IPS-15b (cell line): ENCODE data around the gene ASL.
"Not testable (repeated sequence)": the region's sequence is repeated elsewhere in the genome, so short reads cannot be mapped to it uniquely, and the experiment has no call there.

Experiments used
- H3K27me3 ChIP-seq: one replicate; pipeline ENCODE4 v1.6.1; 2013; ENCODE audit warnings: low read length; ENCODE audit not compliant: control insufficient read depth, insufficient read depth
- H3K36me3 ChIP-seq: one replicate; pipeline ENCODE4 v1.6.1; 2013; ENCODE audit warnings: low read length; ENCODE audit not compliant: control insufficient read depth, insufficient read depth
- H3K4me1 ChIP-seq: one replicate; pipeline ENCODE4 v1.6.1; 2013; ENCODE audit warnings: mild to moderate bottlenecking, low read length; ENCODE audit not compliant: control insufficient read depth, insufficient read depth
- H3K4me3 ChIP-seq: one replicate; pipeline ENCODE4 v1.5.1; 2013; ENCODE audit warnings: low read depth, low read length
- H3K9ac ChIP-seq: one replicate; pipeline ENCODE4 v1.6.1; 2013; ENCODE audit warnings: low read depth, mild to moderate bottlenecking, low read length
- H3K9me3 ChIP-seq: one replicate; pipeline ENCODE4 v1.6.1; 2013; ENCODE audit warnings: mild to moderate bottlenecking, low read length; ENCODE audit not compliant: control insufficient read depth, insufficient read depth

Gene ASL

DNA sequence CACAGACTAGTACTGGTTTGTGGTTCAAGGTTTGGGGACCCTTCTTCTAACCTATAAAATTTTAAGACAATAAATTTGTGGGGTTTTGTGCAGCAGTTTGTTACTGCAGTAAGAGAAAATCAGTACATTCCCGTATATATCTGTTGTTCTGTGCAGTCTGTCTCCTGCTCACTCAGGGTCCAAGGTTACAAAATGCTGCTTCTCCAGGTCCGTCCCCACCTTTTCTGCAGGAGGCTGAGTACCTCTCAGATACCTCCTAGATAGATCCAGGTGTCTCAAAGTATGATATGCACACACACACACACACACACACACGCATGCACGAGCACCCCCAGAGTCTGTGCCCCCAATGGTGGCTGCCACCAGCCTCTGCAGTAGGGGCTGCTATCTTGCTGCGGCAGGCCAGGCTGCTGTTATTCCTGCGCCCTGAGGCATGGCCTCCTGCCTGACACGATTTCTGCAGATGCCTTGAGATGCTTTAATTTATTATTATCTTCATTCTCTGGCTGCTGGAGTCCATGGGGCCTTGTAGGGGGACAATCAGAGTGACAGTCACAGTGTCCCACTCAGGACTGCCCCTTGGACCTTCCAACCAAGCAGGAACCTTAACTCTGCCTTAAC lies 25.2 kb upstream of the ASL start:
- Histone ChIP-seq H3K4me1 (no peaks in the 10 kb centered on the region), H3K9me3 (no peaks in the 10 kb centered on the region), H3K27me3 (no peaks in the 10 kb centered on the region), H3K36me3 (no peaks in the 10 kb centered on the region), H3K9ac (no peak overlapping the region), H3K4me3 (no peak overlapping the region)

DNA sequence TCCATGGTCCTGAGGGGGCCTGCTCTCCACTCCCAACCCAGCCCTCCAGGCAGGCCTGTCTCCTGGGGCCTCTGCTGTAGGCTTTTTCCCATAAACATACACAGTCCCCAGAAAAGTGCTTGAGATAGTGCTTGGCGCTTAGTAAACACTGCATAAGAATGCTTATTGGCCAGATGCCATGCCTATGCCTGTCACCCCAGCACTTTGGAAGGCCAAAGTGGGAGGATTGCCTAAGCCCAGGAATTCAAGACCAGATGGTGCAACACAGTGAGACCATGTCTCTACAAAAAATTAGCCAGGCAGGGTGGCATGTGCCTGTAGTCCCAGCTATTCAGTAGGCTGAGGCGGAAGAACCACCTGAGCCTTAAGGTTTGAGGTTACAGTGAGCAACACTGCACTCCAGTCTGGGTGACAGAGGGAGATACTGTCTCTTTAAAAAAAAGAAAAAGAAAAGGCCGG lies 24.6 kb upstream of the ASL start:
- H3K4me1 ChIP-seq, result no peaks in the 10 kb centered on the region
- no peaks in the 10 kb centered on the region for H3K27me3 ChIP-seq
- no peaks in the 10 kb centered on the region for H3K36me3 ChIP-seq
- no peaks in the 10 kb centered on the region for H3K9me3 ChIP-seq
- H3K4me3 ChIP-seq, result no peak overlapping the region
- no peak overlapping the region for H3K9ac ChIP-seq

DNA sequence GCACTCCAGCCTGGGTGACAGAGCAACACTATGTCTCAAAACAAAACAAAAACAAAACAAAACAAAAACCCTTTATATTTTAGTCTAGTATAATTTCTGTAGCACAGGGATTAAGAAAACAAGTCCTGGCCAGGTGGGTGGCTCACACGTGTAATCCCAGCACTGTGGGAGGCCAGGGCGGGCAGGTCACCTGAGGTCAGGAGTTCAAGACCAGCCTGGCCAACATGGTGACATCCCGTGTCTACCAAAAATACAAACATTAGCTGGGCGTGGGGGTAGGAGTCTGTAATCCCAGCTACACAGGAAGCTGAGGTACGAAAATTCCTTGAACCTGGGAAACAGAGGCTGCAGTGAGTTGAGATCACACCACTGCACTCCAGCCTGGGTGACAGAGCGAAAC lies 23.2 kb upstream of the ASL start:
- no peaks in the 10 kb centered on the region for H3K9me3 ChIP-seq
- H3K27me3 ChIP-seq, result no peaks in the 10 kb centered on the region
- no peak overlapping the region for H3K4me3 ChIP-seq
- no peak overlapping the region for H3K9ac ChIP-seq
- H3K36me3 ChIP-seq, result no peaks in the 10 kb centered on the region
- no peaks in the 10 kb centered on the region for H3K4me1 ChIP-seq

DNA sequence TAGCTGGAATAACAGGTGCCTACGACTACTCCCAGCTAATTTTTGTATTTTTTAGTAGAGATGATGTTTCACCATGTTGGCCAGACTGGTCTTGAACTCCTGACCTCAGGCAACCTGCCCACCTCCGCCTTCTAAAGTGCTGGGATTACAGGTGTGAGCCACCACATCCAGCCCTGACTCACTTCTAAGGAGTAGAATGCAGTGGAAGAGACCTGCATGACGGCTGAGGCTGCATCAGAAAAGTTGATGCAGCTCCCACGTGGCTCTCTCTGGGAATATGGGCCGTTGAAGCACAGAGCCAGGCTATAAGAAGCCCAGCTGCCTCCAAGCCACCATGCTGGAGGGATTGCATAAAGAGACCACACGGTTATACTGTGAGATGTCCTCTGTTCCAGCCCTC lies 21.6 kb upstream of the ASL start:
- H3K36me3 ChIP-seq, result no peaks in the 10 kb centered on the region
- no peak overlapping the region for H3K4me3 ChIP-seq
- H3K9ac ChIP-seq, result no peak overlapping the region
- no peaks in the 10 kb centered on the region for H3K9me3 ChIP-seq
- no peaks in the 10 kb centered on the region for H3K27me3 ChIP-seq
- no peaks in the 10 kb centered on the region for H3K4me1 ChIP-seq

- no peaks in the 10 kb centered on the region for H3K9me3 ChIP-seq
- no peaks in the 10 kb centered on the region for H3K36me3 ChIP-seq
- no peak overlapping the region for H3K9ac ChIP-seq
- no peak overlapping the region for H3K4me3 ChIP-seq
- no peaks in the 10 kb centered on the region for H3K4me1 ChIP-seq
- H3K27me3 ChIP-seq, result no peaks in the 10 kb centered on the region
These were observed 20.2 kb upstream of the ASL start for GRCh38 chr7:66055321-66055956.

DNA sequence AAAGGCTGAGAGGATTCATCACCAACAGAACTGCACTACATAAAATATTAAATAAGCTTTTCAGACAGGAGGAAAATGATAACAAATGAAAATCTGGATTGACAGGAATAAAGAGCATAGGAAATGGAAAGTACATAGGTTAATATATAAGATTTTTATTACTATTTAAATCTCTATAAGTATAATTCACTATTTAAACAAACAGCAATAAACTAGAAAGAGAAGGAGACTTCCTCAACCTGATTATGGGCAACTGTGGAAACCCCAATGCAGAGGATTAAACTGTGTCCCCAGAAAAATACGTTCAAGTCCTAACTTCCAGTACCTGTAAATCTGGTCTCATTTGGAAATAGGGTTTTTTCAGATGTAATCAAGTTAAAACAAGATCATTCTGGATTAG lies 14.8 kb upstream of the ASL start:
- Histone ChIP-seq H3K4me3 (no peak overlapping the region), H3K9ac (no peak overlapping the region), H3K4me1 (no peaks in the 10 kb centered on the region), H3K27me3 (no peaks in the 10 kb centered on the region), H3K9me3 (no peaks in the 10 kb centered on the region), H3K36me3 (no peaks in the 10 kb centered on the region)

- H3K4me1 ChIP-seq, result no peaks in the 10 kb centered on the region
These were observed 5.9 kb upstream of the ASL start for GRCh38 chr7:66069732-66070131.

GRCh38 chr7:66070222-66070621 lies 5.4 kb upstream of the ASL start:
- Histone ChIP-seq H3K4me1 (no peaks in the 10 kb centered on the region), H3K9me3 (no peaks in the 10 kb centered on the region), H3K4me3 (no peak overlapping the region), H3K27me3 (no peaks in the 10 kb centered on the region), H3K9ac (no peak overlapping the region), H3K36me3 (no peaks in the 10 kb centered on the region)

More at GRCh38 chr7:66069732-66070131, 5.9 kb upstream of the ASL start:
- Histone ChIP-seq H3K9ac (no peak overlapping the region), H3K9me3 (no peaks in the 10 kb centered on the region), H3K27me3 (no peaks in the 10 kb centered on the region), H3K36me3 (no peaks in the 10 kb centered on the region), H3K4me3 (no peak overlapping the region)

DNA sequence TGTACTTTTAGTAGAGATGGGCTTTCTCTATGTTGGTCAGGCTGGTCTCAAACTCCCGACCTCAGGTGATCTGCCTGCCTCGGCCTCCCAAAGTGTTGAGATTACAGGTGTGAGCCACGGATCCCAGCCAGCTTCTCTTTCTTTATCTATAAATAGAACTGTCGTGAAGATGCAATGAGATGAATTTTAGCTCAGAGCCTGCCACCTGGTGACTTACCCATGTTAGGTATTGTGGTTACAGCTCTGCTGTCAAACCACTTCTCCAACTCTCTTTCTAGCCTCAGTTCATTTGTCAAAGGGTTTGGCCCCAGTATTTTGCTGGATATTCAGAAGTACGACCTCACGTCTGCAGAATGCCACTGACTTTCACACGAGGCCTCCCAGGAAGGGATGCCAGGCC lies 3.4 kb upstream of the ASL start:
- not testable (repeated sequence) for H3K9ac ChIP-seq, H3K27me3 ChIP-seq, H3K36me3 ChIP-seq, H3K9me3 ChIP-seq, H3K4me1 ChIP-seq, H3K4me3 ChIP-seq

- Histone ChIP-seq H3K9ac (no peak overlapping the region), H3K9me3 (no peaks in the 10 kb centered on the region), H3K4me1 (peaks cover 2% of the 10 kb centered on the region), H3K36me3 (no peaks in the 10 kb centered on the region), H3K4me3 (peak overlapping the region; percentile 92), H3K27me3 (peaks cover 2% of the 10 kb centered on the region)
These were observed 1.1 kb downstream of the ASL start for GRCh38 chr7:66076462-66077329.

GRCh38 chr7:66078067-66078466 lies 2.4 kb downstream of the ASL start:
- Histone ChIP-seq H3K4me1 (peaks cover 2% of the 10 kb centered on the region), H3K36me3 (no peaks in the 10 kb centered on the region), H3K27me3 (peaks cover 2% of the 10 kb centered on the region), H3K9ac (no peak overlapping the region), H3K9me3 (no peaks in the 10 kb centered on the region), H3K4me3 (no peak overlapping the region)

DNA sequence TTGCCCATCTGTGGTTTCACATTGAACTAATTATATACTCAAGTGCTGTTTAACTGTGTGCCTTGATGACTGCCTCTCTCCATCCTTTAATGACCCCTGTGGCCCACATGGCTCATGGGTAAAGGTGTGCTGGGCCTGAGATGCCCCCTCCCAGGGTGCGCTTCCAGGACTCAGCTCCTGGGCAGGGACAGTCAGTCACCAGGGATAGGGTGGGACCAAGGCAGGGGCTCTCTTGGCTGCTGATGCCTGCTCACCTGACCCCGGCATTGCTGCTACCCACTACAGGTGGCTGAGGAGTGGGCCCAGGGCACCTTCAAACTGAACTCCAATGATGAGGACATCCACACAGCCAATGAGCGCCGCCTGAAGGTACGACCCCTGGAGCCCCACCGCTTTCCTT lies 6.5 kb downstream of the ASL start:
- H3K9ac ChIP-seq, result no peak overlapping the region
- no peaks in the 10 kb centered on the region for H3K27me3 ChIP-seq
- H3K36me3 ChIP-seq, result peaks cover 2% of the 10 kb centered on the region
- H3K4me3 ChIP-seq, result no peak overlapping the region
- no peaks in the 10 kb centered on the region for H3K9me3 ChIP-seq
- H3K4me1 ChIP-seq, result no peaks in the 10 kb centered on the region
